Adrenal gland (tissue), 5 donors: ENCODE measurements around the gene GDF2.

Experiments used
- CTCF ChIP-seq, 6 experiments: fragments of 450-650 bp in 4 of 6; fragments of 200-600 bp in 2 of 6; sonication (generic) in 1 of 6; IDR thresholded peaks; 1 replicate in 5 of 6; 2 replicates in 1 of 6; pipeline versions ENCODE4 v1.5.1 to v1.8.0; 2016 to 2021; ENCODE audit warnings: antibody characterized with exemption in 6 of 6, mild to moderate bottlenecking in 2 of 6, moderate library complexity in 1 of 6
- POLR2A ChIP-seq, 2 donors: fragments of 450-650 bp; IDR thresholded peaks; one replicate each; pipeline ENCODE4 v1.6.1; 2017; ENCODE audit warnings: antibody characterized with exemption in 2 of 2, mild to moderate bottlenecking in 2 of 2, moderate library complexity in 1 of 2
- donor health status: DM: no; HTN: no; CAD: no.

GRCh38 chr10:47303866-47304265 is 18.4 kb upstream of the GDF2 start:
- no peak for TF ChIP-seq CTCF (IDR thresholded peaks at IDR 0.05)
- TF ChIP-seq POLR2A (IDR thresholded peaks at IDR 0.05), result no peak
